Activated CD4-positive, alpha-beta memory T cell treated with anti-CD3 and anti-CD28 coated beads, Interleukin-2, amount 10 ng/mL, durations not matched to agents 7 days and 5 days (primary cell): ENCODE data around the gene NAV2. TPM values are rescaled to one million over a fixed set of nuclear protein-coding genes. Genes with fewer than 3 reads are reported as not detected.

ENCODE experiments used
- CTCF ChIA-PET: fragments of 350-600 bp; sonication (Branson Sonifier 250); formaldehyde crosslinking; loops from one replicate; lab custom pipeline; 2021; ENCODE audit warnings: antibody characterized with exemption, inconsistent platforms; lab: Charles Lee
- POLR2A ChIA-PET: fragments of 350-600 bp; sonication (Branson Sonifier 250); formaldehyde crosslinking; loops from one replicate; lab custom pipeline; 2021; ENCODE audit warnings: antibody characterized with exemption; lab: Charles Lee
- DNase-seq: peaks from one replicate; pipeline ENCODE4 v3.0.0-alpha.2; 2020
- H3K27ac Mint-ChIP-seq: one replicate; pipeline ENCODE4 v1.8.0; 2021; ENCODE audit warnings: mild to moderate bottlenecking, mixed read lengths
- H3K27me3 Mint-ChIP-seq: one replicate; pipeline ENCODE4 v1.8.0; 2021; ENCODE audit warnings: mixed read lengths
- H3K36me3 Mint-ChIP-seq: one replicate; pipeline ENCODE4 v1.8.0; 2021; ENCODE audit warnings: low read depth, mixed read lengths
- H3K4me1 Mint-ChIP-seq: one replicate; pipeline ENCODE4 v1.8.0; 2021; ENCODE audit warnings: mixed read lengths
- H3K4me3 Mint-ChIP-seq: one replicate; pipeline ENCODE4 v1.8.0; 2021; ENCODE audit warnings: mild to moderate bottlenecking, mixed read lengths
- H3K9me3 Mint-ChIP-seq: one replicate; pipeline ENCODE4 v1.8.0; 2021; ENCODE audit warnings: mixed read lengths
- total RNA-seq, 2 experiments: library from RNA; stranded (reverse); gene quantifications; one replicate each; pipeline ENCODE4 v1.2.3, GENCODE V29; 2021

NAV2 gene
- total RNA-seq, 2 experiments from 2014 or later: 0.53 to 0.70 TPM

- POLR2A ChIA-PET: no interaction called here
- no peaks in the 10 kb centered on the region for H3K36me3 Mint-ChIP-seq
These were observed 386.9 kb downstream of the NAV2 start for GRCh38 chr11:20099527-20099926.

GRCh38 chr11:20102397-20102796 is 389.8 kb downstream of the NAV2 start:
- CTCF ChIA-PET: no interaction called here

More at GRCh38 chr11:20099527-20099926, 386.9 kb downstream of the NAV2 start:
- no peaks in the 10 kb centered on the region for H3K9me3 Mint-ChIP-seq
- no peaks in the 10 kb centered on the region for H3K27me3 Mint-ChIP-seq
- CTCF ChIA-PET: interaction anchor here (1.0 to 1.9 kb wide), 2 partner anchors 10 to 29 kb away, joined by 3 to 7 read pairs; no protein-coding TSS in a partner anchor
- no peak overlapping the region for H3K4me3 Mint-ChIP-seq
- DNase-seq: no peak
- no peak overlapping the region for H3K27ac Mint-ChIP-seq
- H3K4me1 Mint-ChIP-seq: peaks cover 5% of the 10 kb centered on the region

GRCh38 chr11:20103281-20103680 is 390.6 kb downstream of the NAV2 start:
- H3K4me3 Mint-ChIP-seq: no peak overlapping the region

More at GRCh38 chr11:20102397-20102796, 389.8 kb downstream of the NAV2 start:
- POLR2A ChIA-PET: no interaction called here
- no peak overlapping the region for H3K4me3 Mint-ChIP-seq
- H3K27me3 Mint-ChIP-seq: no peaks in the 10 kb centered on the region
- H3K9me3 Mint-ChIP-seq: no peaks in the 10 kb centered on the region
- H3K4me1 Mint-ChIP-seq: peaks cover 5% of the 10 kb centered on the region
- H3K27ac Mint-ChIP-seq: no peak overlapping the region
- H3K36me3 Mint-ChIP-seq: no peaks in the 10 kb centered on the region
- no peak for DNase-seq

GRCh38 chr11:20105427-20105826 is 392.8 kb downstream of the NAV2 start:
- Mint-ChIP-seq H3K27me3 (no peaks in the 10 kb centered on the region), H3K4me1 (no peaks in the 10 kb centered on the region), H3K4me3 (no peak overlapping the region), H3K36me3 (no peaks in the 10 kb centered on the region), H3K27ac (no peak overlapping the region), H3K9me3 (no peaks in the 10 kb centered on the region)
- ChIA-PET POLR2A (no interaction called here), CTCF (interaction anchor here (1.0 to 1.4 kb wide), 2 partner anchors 23 to 155 kb away, joined by 3 to 4 read pairs; no protein-coding TSS in a partner anchor)
- no peak for DNase-seq

More at GRCh38 chr11:20103281-20103680, 390.6 kb downstream of the NAV2 start:
- Mint-ChIP-seq H3K27ac (no peak overlapping the region), H3K36me3 (no peaks in the 10 kb centered on the region), H3K9me3 (no peaks in the 10 kb centered on the region), H3K27me3 (no peaks in the 10 kb centered on the region), H3K4me1 (peaks cover 5% of the 10 kb centered on the region)
- ChIA-PET POLR2A (no interaction called here), CTCF (no interaction called here)
- no peak for DNase-seq

DNA sequence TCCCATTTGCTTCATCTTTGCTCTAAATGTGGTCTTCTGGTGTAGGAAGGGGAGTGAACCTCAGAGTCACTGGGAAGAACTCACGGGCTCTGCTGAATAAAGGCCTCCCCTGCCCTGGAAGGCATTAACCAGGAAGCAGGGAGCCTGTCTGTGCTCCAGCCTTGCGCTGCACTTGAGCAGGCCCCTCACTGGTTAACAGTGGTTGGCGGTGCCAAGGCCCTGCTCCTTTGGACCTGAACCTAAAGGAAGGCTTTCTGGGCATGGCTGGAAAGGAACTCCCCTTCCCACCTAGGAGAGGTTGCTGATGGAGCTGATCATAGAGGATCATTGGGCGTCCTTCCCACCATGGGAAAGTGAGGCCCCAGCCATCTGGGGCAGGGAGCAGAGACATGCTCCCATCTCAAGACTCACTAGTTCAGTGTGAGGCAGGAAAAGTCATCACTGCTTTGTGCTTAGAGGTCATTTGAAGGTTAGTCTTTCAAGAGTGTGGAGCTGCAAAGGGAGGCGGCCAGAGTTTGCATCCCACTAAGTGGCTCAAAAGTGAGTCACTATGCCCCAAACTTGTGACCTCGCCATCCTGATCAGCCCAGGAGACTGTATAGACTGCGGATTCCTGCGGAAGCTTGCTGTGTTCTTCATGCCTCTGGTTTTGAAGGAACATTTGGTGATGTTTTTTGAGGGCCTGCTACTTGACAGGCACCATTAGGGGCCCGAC is 397.3 kb downstream of the NAV2 start:
- ChIA-PET POLR2A (no interaction called here), CTCF (interaction anchor here (0.9 to 5.2 kb wide), 3 partner anchors 10 to 157 kb away, joined by 3 to 21 read pairs (median 16); no protein-coding TSS in a partner anchor)
- no peak for DNase-seq
- Mint-ChIP-seq H3K27ac (no peak overlapping the region), H3K4me3 (no peak overlapping the region), H3K4me1 (peaks cover 2% of the 10 kb centered on the region), H3K27me3 (no peaks in the 10 kb centered on the region), H3K36me3 (no peaks in the 10 kb centered on the region), H3K9me3 (no peaks in the 10 kb centered on the region)

GRCh38 chr11:20110908-20111669 is 398.5 kb downstream of the NAV2 start:
- POLR2A ChIA-PET: no interaction called here

GRCh38 chr11:20111871-20112270 is 399.2 kb downstream of the NAV2 start:
- H3K4me1 Mint-ChIP-seq: peaks cover 2% of the 10 kb centered on the region
- no peak for DNase-seq
- ChIA-PET POLR2A (no interaction called here), CTCF (interaction anchor here (1.2 to 5.2 kb wide), 4 partner anchors 16 to 168 kb away, joined by 3 to 21 read pairs (median 10); no protein-coding TSS in a partner anchor)
- H3K4me3 Mint-ChIP-seq: no peak overlapping the region
- no peaks in the 10 kb centered on the region for H3K9me3 Mint-ChIP-seq
- no peaks in the 10 kb centered on the region for H3K27me3 Mint-ChIP-seq
- no peak overlapping the region for H3K27ac Mint-ChIP-seq
- H3K36me3 Mint-ChIP-seq: no peaks in the 10 kb centered on the region

More at GRCh38 chr11:20110908-20111669, 398.5 kb downstream of the NAV2 start:
- DNase-seq: peak; percentile 54
- peaks cover 2% of the 10 kb centered on the region for H3K4me1 Mint-ChIP-seq
- H3K36me3 Mint-ChIP-seq: no peaks in the 10 kb centered on the region
- H3K4me3 Mint-ChIP-seq: no peak overlapping the region
- no peaks in the 10 kb centered on the region for H3K27me3 Mint-ChIP-seq
- CTCF ChIA-PET: interaction anchor here (1.2 to 5.2 kb wide), 4 partner anchors 17 to 167 kb away, joined by 3 to 21 read pairs (median 10); no protein-coding TSS in a partner anchor
- H3K27ac Mint-ChIP-seq: no peak overlapping the region
- H3K9me3 Mint-ChIP-seq: no peaks in the 10 kb centered on the region

DNA sequence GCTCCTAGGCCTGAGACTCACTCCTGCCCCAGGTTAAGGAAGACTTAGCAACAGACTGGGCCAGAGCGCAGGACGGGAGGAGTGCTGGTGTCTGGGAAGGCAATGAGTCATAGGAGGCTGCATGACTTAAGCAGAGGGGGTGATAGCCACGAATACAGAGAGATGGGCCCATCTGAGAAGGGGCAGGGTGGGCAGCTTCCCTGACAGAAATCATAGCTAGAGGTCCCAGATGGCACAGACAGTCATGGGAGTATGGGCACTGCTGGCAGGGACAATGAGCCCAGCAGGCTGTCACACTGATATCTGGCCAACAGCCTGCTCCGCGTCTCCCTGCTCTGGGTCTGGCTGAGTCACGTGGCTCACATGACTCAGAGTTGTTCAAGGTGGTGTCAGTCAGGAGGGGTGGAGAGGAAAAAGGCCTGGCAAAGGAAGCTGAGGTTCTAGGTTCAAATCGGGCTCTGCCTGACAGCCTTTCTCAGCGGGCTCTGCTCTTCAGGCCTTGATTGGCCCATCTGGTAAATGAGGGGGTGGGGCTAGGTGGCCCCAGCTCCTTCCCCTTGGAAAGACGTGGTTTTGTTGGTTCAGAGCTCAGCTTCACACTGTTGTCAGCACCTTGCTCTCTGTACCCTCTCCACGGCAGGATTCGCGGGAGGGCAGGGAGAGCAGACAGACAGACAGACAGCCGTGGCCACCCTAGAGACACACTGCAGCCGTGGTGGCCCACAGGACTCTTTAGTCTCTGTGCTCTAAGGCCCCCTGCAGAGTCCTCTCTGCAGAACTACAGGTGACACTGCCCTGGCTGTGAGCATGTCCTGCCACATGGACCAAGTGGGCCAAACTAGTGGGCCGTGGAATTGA is 399.9 kb downstream of the NAV2 start:
- no peak overlapping the region for H3K27ac Mint-ChIP-seq
- no peak overlapping the region for H3K4me3 Mint-ChIP-seq
- ChIA-PET POLR2A (no interaction called here), CTCF (interaction anchor here (0.9 to 5.2 kb wide), 5 partner anchors 15 to 169 kb away, joined by 3 to 21 read pairs (median 5); no protein-coding TSS in a partner anchor)
- H3K9me3 Mint-ChIP-seq: no peaks in the 10 kb centered on the region
- H3K27me3 Mint-ChIP-seq: no peaks in the 10 kb centered on the region
- H3K36me3 Mint-ChIP-seq: no peaks in the 10 kb centered on the region
- DNase-seq: peak; percentile 21
- peaks cover 2% of the 10 kb centered on the region for H3K4me1 Mint-ChIP-seq

DNA sequence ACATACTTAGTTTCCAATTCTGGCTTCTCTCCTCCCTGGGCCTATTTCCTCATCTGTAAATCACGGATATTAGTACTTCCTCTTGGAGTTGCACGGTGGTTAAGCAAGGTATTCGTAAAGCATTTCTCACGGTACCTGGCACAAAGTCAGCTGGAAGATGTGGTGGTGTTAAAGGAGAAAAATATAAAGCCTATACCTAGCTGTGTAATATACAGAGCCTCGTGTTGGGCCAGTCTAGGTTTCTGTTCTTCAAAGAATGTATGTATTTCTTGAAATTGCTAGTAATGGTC is 400.5 kb downstream of the NAV2 start:
- H3K9me3 Mint-ChIP-seq: no peaks in the 10 kb centered on the region
- no peaks in the 10 kb centered on the region for H3K36me3 Mint-ChIP-seq
- no peak overlapping the region for H3K4me3 Mint-ChIP-seq
- no peak for DNase-seq
- ChIA-PET CTCF (interaction anchor here (0.9 to 4.1 kb wide), 3 partner anchors 15 to 161 kb away, joined by 3 to 16 read pairs (median 5); no protein-coding TSS in a partner anchor), POLR2A (no interaction called here)
- no peaks in the 10 kb centered on the region for H3K27me3 Mint-ChIP-seq
- peaks cover 2% of the 10 kb centered on the region for H3K4me1 Mint-ChIP-seq
- no peak overlapping the region for H3K27ac Mint-ChIP-seq

DNA sequence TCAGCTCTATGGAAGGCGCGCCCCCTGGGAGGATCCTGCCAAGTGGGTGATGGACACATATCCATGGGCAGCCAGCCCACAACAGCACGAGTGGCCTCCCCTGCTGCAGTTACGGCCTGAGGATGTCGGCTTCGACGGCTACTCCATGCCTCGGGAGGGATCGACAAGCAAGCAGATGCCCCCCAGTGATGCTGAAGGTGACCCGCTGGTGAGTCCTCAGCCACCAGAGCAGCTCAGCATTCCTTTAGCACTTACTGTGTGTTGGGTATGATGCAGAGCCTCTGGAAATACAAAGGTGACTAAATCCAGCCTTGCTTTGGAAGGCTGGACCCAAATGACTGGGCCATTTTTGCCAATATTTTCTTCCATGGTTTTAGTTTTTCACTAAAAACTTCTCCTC is 402.0 kb downstream of the NAV2 start:
- Mint-ChIP-seq H3K9me3 (no peaks in the 10 kb centered on the region), H3K27me3 (no peaks in the 10 kb centered on the region), H3K4me1 (peaks cover 2% of the 10 kb centered on the region), H3K27ac (no peak overlapping the region), H3K4me3 (no peak overlapping the region), H3K36me3 (no peaks in the 10 kb centered on the region)
- CTCF ChIA-PET: interaction anchor here (0.9 to 1.7 kb wide), 2 partner anchors 18 to 163 kb away, joined by 3 to 5 read pairs; no protein-coding TSS in a partner anchor
- POLR2A ChIA-PET: no interaction called here
- no peak for DNase-seq

- Mint-ChIP-seq H3K27ac (no peak overlapping the region), H3K9me3 (no peaks in the 10 kb centered on the region), H3K36me3 (no peaks in the 10 kb centered on the region), H3K4me3 (no peak overlapping the region), H3K4me1 (peaks cover 2% of the 10 kb centered on the region), H3K27me3 (peaks cover 2% of the 10 kb centered on the region)
- ChIA-PET POLR2A (no interaction called here), CTCF (interaction anchor here (2.0 kb wide), 1 partner anchor 11 kb away, joined by 9 read pairs; no protein-coding TSS in a partner anchor)
- no peak for DNase-seq
These were observed 404.2 kb downstream of the NAV2 start for GRCh38 chr11:20116825-20117224.

DNA sequence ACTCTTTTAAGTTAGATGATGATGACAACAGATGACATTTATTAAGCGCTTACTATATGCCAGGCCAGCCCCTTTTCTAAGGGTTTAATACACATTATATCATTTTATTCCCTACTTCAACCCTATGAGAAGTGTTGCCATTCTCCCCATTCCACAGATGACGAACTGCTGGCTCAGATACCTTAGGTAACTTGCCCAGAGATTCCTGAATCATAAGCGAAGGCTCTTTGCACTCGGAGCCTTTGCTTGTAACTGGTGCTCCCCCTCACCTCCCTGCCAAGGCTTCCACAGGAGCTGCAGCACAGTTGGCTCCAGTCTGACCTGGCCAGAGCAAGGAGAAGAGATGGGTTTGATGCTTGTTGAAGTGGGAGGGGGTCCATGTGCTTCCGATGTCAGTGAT is 404.7 kb downstream of the NAV2 start:
- Mint-ChIP-seq H3K27me3 (peaks cover 2% of the 10 kb centered on the region), H3K27ac (no peak overlapping the region), H3K4me1 (no peaks in the 10 kb centered on the region), H3K36me3 (no peaks in the 10 kb centered on the region), H3K4me3 (no peak overlapping the region), H3K9me3 (no peaks in the 10 kb centered on the region)
- DNase-seq: no peak
- CTCF ChIA-PET: interaction anchor here (2.3 kb wide), 1 partner anchor 11 kb away, joined by 15 read pairs; no protein-coding TSS in a partner anchor
- POLR2A ChIA-PET: no interaction called here
